Glomerular endothelial cell (primary cell): ENCODE data around the gene FNDC8. TPM values are rescaled to one million over a fixed set of nuclear protein-coding genes. Genes with fewer than 3 reads are reported as not detected.
"Not testable (repeated sequence)": the region's sequence is repeated elsewhere in the genome, so short reads cannot be mapped to it uniquely, and the experiment has no call there.

Experiments
- DNase-seq: peaks from one replicate; pipeline ENCODE4 v3.0.0-alpha.2; 2011; ENCODE audit warnings: low read depth, low spot score; ENCODE audit errors: extremely low read depth
- total RNA-seq: library from RNA; depleted of rRNA; stranded (reverse); fragments of >200 nt; gene quantifications from 2 replicates; pipeline ENCODE4 v1.2.3, GENCODE V29; 2015

FNDC8 gene
- total RNA-seq, 1 donor from 2014 or later: not detected

DNA sequence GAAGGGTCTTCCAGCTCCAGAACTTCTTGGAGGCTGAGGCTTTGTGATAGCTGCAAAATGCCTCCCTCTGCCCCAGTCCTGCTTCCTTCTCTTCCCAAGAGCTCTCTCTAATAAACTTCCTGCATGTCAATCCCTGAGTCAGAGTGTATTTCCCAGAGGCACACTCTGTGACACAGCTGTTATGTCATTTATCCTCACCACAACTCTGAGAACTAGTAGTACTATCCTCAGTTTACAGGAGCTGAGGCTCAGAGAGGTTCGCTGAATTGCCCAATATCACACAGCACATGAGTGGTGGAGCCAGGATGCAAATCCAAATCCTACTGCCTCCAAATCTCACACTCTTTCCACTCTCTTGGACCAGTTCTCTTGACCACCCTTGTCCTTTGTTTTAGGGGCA is 46.3 kb downstream of the FNDC8 start:
- DNase-seq: no peak

DNA sequence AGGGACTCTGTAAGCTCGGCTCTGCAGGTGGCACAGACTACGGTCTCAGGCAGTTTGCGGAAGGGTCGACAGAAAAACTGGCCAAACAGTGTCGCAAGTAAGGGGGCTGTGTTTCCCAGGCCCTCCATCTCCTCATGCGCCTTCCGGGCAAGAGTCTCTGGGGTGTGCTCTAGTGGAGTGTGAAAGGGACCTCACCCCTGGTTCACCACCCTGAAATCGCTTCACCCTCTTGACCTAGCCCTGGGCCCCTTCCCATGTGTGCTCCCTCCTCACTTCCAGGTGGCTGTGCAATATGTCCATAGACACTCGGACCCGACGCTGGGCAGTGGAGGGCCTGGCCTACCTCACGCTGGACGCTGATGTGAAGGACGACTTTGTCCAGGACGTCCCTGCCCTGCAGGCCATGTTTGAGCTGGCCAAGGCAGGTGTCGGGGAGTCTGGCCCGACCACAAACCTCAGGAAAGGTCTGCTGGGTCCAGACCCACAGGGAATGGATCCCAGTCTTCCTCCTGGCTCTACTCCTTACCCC is 48.5 kb downstream of the FNDC8 start:
- no peak for DNase-seq

DNA sequence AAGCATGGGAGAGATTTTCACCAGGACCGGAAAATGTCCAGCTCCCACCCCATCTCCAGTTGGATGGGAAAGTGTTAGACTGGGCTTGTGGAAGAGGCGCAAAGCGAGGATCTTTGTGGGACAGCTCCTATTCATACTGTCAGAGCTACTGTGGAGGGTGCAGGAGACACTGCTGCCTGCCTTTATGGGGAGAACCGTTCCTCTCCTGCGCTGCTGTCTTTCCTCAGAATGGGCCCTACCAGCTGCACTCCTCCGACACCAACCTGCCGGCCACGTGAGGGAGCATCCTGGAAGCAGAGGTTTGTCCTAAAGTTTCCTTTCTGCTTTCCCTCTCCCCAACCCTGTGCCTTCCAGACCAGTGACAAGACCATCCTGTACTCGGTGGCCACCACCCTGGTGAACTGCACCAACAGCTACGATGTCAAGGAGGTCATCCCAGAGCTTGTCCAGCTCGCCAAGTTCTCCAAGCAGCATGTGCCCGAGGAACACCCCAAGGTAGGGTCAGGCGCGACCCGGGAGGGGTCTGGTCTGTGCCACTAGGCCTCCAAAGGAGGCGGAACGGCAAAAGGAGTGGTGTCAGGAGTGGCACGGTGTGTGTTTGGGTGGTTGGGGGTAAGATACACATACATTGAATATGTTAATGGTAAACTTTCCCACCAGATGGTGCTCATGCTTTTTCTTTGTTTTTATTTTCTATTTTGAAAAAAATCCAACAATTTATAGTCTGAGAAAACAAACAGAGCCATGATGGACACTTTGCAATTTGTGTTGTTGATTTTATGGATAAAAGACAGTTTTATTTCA is 49.8 kb downstream of the FNDC8 start:
- DNase-seq: peak; percentile 22

DNA sequence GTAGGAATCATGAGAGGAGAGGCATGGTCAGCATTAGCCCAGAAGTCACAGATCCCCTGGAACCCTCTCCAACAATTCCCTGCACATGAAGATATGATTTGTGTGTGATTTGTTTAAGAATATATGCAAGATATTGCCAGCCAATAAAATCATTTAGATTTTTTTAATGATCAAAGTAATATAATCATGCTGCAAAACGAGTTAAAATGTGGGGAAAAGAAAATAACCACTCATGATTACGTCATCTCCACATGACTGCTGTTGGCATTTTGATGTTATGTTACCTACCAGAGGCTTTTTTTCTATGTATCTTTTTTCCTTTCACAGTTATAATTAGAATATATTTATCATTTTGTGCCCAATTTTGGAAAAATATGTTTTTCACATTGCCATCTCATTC is 50.4 kb downstream of the FNDC8 start:
- no peak for DNase-seq

DNA sequence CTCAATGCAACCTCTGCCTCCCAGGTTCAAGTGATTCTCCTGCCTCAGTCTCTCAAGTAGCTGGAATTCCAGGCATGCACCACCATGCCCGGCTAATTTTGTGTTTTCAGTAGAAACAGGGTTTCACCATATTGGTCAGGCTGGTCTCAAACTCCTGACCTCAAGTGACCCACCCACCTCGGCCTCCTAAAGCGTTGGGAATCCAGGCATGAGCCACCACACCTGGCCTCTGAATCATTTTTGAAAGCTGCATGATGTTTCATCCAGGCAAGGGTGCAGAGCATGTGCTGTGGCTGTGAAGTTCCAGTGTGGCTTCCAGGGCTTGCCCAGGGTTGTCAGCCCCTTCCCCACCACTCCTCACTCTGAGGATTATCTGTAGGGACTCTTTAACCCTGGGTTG is 50.9 kb downstream of the FNDC8 start:
- not testable (repeated sequence) for DNase-seq

DNA sequence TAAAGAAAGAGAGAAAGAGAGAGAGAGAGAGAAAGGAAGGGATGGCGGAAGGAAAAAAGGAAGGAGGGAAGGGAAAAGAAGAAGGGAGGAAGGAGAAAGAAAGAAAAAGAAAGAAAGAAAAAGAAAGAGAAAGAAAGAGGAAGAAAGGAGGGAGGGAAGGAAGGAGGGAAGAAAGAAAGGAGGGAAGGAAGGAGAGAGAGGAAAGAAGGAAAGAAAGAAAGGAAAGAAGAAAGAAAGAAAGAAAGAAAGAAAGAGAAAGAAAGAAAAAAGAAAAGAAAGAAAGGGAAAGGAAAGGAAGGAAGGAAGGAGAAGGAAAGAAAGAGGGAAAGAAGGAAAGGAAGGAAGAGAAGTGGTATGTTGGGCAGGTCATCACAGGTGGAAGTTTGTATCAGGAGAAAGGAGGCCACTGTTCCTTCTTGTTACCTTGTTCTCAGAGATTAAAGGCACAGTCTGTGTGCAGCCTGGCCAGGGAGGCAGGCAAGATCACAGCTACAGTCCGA is 53.5 kb downstream of the FNDC8 start:
- DNase-seq: no peak

DNA sequence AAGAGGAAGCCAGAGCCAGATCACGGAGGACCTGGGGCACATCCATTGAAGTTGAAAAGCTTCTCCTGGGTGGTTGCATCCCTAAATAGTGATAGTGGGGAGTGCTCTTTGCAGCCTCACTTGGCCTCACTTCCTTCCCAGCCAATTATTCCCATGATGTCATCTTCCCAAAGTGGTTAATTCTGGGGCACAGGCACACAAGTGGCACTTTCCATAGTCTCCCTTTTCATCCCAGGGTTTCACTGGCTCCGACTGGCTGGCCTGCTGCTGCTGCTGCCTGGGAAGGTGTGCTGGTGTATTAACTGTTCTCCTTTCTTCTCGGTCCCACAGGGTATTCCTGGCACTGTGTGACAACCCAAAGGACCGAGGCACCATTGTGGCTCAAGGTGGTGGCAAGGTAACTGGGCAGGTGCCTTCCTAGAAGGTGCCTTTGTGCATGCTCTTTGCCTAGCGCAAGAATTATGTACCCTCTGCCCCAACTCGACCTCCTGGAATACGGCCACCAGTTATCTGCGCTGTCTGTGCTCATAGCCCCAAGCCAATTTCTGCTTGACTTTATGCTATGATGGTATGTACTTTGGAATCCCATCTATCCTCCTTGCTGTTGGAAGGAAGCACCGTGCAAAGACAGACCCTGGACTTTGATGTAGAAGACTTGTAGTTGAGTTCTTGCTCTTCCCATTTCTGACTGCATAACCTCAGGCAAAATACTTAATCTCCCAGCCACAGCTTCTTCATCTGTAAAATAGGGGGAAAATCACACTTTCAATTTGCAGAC is 54.4 kb downstream of the FNDC8 start:
- DNase-seq: no peak

DNA sequence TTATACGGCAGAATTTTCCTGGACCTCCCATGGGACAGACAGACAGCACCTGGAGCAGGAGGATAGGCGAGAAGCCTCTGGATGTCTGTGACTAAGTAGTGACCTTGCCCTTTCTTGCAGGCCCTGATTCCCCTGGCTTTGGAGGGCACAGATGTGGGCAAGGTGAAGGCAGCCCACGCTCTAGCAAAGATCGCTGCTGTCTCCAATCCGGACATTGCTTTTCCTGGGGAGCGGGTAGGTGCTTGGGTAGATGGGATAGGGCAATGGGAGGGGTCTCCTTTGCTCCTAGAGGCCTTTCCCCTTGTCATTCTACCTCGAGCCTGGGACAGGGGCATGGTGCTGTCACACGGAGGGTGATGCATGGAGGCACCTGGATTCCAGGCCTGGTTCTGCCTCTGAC is 55.5 kb downstream of the FNDC8 start:
- no peak for DNase-seq

DNA sequence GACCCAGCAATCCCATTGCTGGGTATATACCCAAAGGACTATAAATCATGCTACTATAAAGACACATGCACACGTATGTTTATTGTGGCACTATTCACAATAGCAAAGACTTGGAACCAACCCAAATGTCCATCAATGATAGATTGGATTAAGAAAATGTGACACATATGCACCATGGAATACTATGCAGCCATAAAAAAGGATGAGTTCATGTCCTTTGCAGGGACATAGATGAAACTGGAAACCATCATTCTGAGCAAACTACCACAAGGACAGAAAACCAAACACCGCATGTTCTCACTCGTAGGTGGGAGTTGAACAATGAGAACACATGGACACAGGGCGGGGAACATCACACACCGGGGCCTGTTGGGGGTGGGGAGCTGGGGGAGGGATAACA is 58.0 kb downstream of the FNDC8 start:
- DNase-seq: not testable (repeated sequence)

Other genes with a start within 250 kb of the FNDC8 start
- 0.44 and 1.8 TPM in 2 replicates for gene CCT6B, start 160.2 kb upstream of the FNDC8 start, total RNA-seq
- 10.2 and 11.4 TPM in 2 replicates for gene ZNF830, start 160.1 kb upstream of the FNDC8 start, total RNA-seq
- 17.0 and 24.6 TPM in 2 replicates for gene LIG3, start 141.1 kb upstream of the FNDC8 start, total RNA-seq
- gene RFFL, start 57.9 kb upstream of the FNDC8 start, total RNA-seq: 11.5 and 16.0 TPM in 2 replicates
- 9.5 and 15.9 TPM in 2 replicates for gene RAD51D, start 1.8 kb upstream of the FNDC8 start, total RNA-seq
- gene NLE1, start 20.7 kb downstream of the FNDC8 start, total RNA-seq: 11.8 and 20.7 TPM in 2 replicates
- 0.12 TPM in 1 of 2 replicates, not detected in the other for gene UNC45B, start 26.2 kb downstream of the FNDC8 start, total RNA-seq
- not detected in 2 replicates for gene SLC35G3, start 72.8 kb downstream of the FNDC8 start, total RNA-seq
- gene SLFN5, start 121.5 kb downstream of the FNDC8 start, total RNA-seq: 34.3 and 35.3 TPM in 2 replicates